GM12878 (cell line): ENCODE results near the gene ZDHHC3. TPM values are rescaled to one million over a fixed set of nuclear protein-coding genes. Genes with fewer than 3 reads are reported as not detected.

Experiments
- ATAC-seq: fragments of 200-7000 bp; cut with Tn5 transposase; 3 replicates; pipeline ENCODE4 v1.9.1; 2020; ENCODE audit warnings: mild to moderate bottlenecking, moderate library complexity
- BruUV-seq: library from RNA; stranded (reverse); fragments of 400-500 nt; replicated peaks from 2 replicates; lab custom pipeline; 2021; lab: Mats Ljungman, UMichigan
- CTCF ChIA-PET: fragments of 300-600 bp; sonication (Branson Sonifier 250); formaldehyde crosslinking; extraction: SDS; loops from one replicate; lab custom pipeline; 2021; ENCODE audit warnings: inconsistent platforms; lab: Yijun Ruan, JAX
- POLR2A ChIA-PET: fragments of 350-600 bp; formaldehyde crosslinking; extraction: SDS; loops from one replicate; lab custom pipeline; 2021; ENCODE audit warnings: inconsistent platforms; lab: Charles Lee
- RAD21 ChIA-PET: fragments of 300-600 bp; sonication (Branson Sonifier 250); formaldehyde crosslinking; loops from one replicate; lab custom pipeline; 2023; ENCODE audit warnings: antibody characterized with exemption; ENCODE audit not compliant: unreplicated experiment; lab: Charles Lee
- SMC1A ChIA-PET: fragments of 300-600 bp; sonication (Branson Sonifier 250); formaldehyde crosslinking; loops from one replicate; lab custom pipeline; 2023; ENCODE audit not compliant: unreplicated experiment, uncharacterized antibody; lab: Charles Lee
- DNase-seq: peaks from one replicate; pipeline ENCODE4 v3.0.0-alpha.2; 2011; ENCODE audit warnings: low read depth, low spot score
- FAIRE-seq: peaks from 3 replicates; lab custom pipeline; 2011; peaks lifted over from hg19 to GRCh38; lab: Jason Lieb, UNC
- H2AFZ ChIP-seq: 2 replicates; pipeline ENCODE4 v1.6.0; 2011; ENCODE audit warnings: low read depth, low read length, control low read depth; ENCODE audit not compliant: control insufficient read depth
- H3K27ac ChIP-seq: 2 replicates; pipeline ENCODE4 v1.5.1; 2011; ENCODE audit warnings: control low read depth; ENCODE audit not compliant: control insufficient read depth, insufficient read depth
- H3K27me3 ChIP-seq, 2 experiments: replicated peaks in 1 of 2; 2 replicates each; pipeline versions ENCODE4 v1.6.0 to v1.6.1; 2011; ENCODE audit warnings: low read length in 1 of 2; ENCODE audit not compliant: control insufficient read depth in 2 of 2, insufficient read depth in 2 of 2
- H3K36me3 ChIP-seq, 2 experiments: 2 replicates each; pipeline ENCODE4 v1.5.1; 2011; ENCODE audit warnings: low read length in 1 of 2; ENCODE audit not compliant: control insufficient read depth in 2 of 2, insufficient read depth in 2 of 2
- H3K4me1 ChIP-seq: 2 replicates; pipeline ENCODE4 v1.6.1; 2011; ENCODE audit warnings: mild to moderate bottlenecking, low read length, moderate library complexity, mixed read lengths; ENCODE audit not compliant: control insufficient read depth, insufficient read depth
- H3K4me2 ChIP-seq: 2 replicates; pipeline ENCODE4 v1.6.0; 2011; ENCODE audit warnings: control low read depth; ENCODE audit not compliant: control insufficient read depth, insufficient read depth
- H3K4me3 ChIP-seq: fragments of 200-600 bp; sonication (generic); 2 replicates; pipeline ENCODE4 v1.5.1; 2016
- H3K79me2 ChIP-seq: 2 replicates; pipeline ENCODE4 v1.6.0; 2011; ENCODE audit warnings: low read length; ENCODE audit not compliant: control insufficient read depth, insufficient read depth
- H3K9ac ChIP-seq: 2 replicates; pipeline ENCODE4 v1.8.0; 2011; ENCODE audit warnings: low read length, control low read depth, mixed read lengths; ENCODE audit not compliant: control insufficient read depth, insufficient read depth
- H3K9me3 ChIP-seq: replicated peaks from 3 replicates; pipeline ENCODE4 v1.5.1; 2011; ENCODE audit warnings: mild to moderate bottlenecking, low read length; ENCODE audit not compliant: control insufficient read depth, insufficient read depth
- H4K20me1 ChIP-seq: 2 replicates; pipeline ENCODE4 v1.6.0; 2011; ENCODE audit not compliant: control insufficient read depth, insufficient read depth
- CREB1 ChIP-seq: IDR thresholded peaks from 2 replicates; pipeline ENCODE4 v1.6.1; 2012; ENCODE audit warnings: low read depth, mild to moderate bottlenecking, inconsistent platforms
- RCOR1 ChIP-seq: conservative IDR thresholded peaks from 2 replicates; pipeline ENCODE4 v1.6.1; 2012; ENCODE audit warnings: low read depth, low read length, improper control_type of control experiment
- WGBS: methylation state at CpG from one replicate; pipeline ENCODE4 v1.1.6; 2016; ENCODE audit warnings: low lambda C conversion rate; ENCODE audit not compliant: insufficient replicate concordance, insufficient coverage; ENCODE audit errors: missing lambda C conversion rate; 5-methylcytosine and 5-hydroxymethylcytosine counted together
- in situ Hi-C: fragments of 300-500 bp; cut with MboI; formaldehyde crosslinking; loops from 9 replicates; pipeline ENCODE4 v1.14.3; 2018; ENCODE audit warnings: mixed read lengths
- intact Hi-C: fragments of 100-400 bp; cut with micrococcal nuclease; formaldehyde crosslinking; loops from one replicate; pipeline ENCODE4 v1.14.2; 2022; ENCODE audit not compliant: unreplicated experiment
- polyA plus RNA-seq, 11 experiments: library from polyadenylated mRNA; depleted of rRNA in 4 of 11; unstranded in 6 of 11; stranded (reverse) in 5 of 11; fragments of >200 nt; fragmentation: Nextera tagmentation in 4 of 11; fragmentation: Illumina TruSeq in 1 of 11; extraction: Ambion mirVana in 4 of 11; extraction: Trizol in 1 of 11; gene quantifications; 1 replicate in 1 of 11; 2 replicates in 10 of 11; pipeline versions ENCODE4 v1.2.1 to v1.2.3, GENCODE V29; 2011 to 2016; ENCODE audit warnings: inconsistent platforms in 2 of 11, missing spikeins in 2 of 11, low read depth in 1 of 11
- total RNA-seq, 4 experiments: library from RNA; depleted of rRNA in 3 of 4; stranded (reverse); fragments of >200 nt in 3 of 4; fragmentation: Illumina TruSeq in 1 of 4; extraction: Trizol in 1 of 4; gene quantifications; 2 replicates each; pipeline versions ENCODE4 v1.2.1 to v1.2.3, GENCODE V29; 2013 to 2021
- TF ChIP-seq, protein P1 (sequence below): fragments of 450-650 bp; IDR thresholded peaks from 2 replicates; pipeline ENCODE4 v1.6.1; 2017; ENCODE audit warnings: mild to moderate bottlenecking, moderate library complexity
- TF ChIP-seq, protein P2 (sequence below): fragments of 150-350 bp; IDR thresholded peaks from 2 replicates; pipeline ENCODE4 v1.6.1; 2014; ENCODE audit warnings: mild to moderate bottlenecking, low read depth, low read length

Gene ZDHHC3
- total and polyA plus RNA-seq, 10 of the 15 experiments (the other 5 are each of a cell fraction or from before 2014, with no cell fraction given): 6.8 to 79.1 (median 40.8) TPM

- TF ChIP-seq, protein P1, sequence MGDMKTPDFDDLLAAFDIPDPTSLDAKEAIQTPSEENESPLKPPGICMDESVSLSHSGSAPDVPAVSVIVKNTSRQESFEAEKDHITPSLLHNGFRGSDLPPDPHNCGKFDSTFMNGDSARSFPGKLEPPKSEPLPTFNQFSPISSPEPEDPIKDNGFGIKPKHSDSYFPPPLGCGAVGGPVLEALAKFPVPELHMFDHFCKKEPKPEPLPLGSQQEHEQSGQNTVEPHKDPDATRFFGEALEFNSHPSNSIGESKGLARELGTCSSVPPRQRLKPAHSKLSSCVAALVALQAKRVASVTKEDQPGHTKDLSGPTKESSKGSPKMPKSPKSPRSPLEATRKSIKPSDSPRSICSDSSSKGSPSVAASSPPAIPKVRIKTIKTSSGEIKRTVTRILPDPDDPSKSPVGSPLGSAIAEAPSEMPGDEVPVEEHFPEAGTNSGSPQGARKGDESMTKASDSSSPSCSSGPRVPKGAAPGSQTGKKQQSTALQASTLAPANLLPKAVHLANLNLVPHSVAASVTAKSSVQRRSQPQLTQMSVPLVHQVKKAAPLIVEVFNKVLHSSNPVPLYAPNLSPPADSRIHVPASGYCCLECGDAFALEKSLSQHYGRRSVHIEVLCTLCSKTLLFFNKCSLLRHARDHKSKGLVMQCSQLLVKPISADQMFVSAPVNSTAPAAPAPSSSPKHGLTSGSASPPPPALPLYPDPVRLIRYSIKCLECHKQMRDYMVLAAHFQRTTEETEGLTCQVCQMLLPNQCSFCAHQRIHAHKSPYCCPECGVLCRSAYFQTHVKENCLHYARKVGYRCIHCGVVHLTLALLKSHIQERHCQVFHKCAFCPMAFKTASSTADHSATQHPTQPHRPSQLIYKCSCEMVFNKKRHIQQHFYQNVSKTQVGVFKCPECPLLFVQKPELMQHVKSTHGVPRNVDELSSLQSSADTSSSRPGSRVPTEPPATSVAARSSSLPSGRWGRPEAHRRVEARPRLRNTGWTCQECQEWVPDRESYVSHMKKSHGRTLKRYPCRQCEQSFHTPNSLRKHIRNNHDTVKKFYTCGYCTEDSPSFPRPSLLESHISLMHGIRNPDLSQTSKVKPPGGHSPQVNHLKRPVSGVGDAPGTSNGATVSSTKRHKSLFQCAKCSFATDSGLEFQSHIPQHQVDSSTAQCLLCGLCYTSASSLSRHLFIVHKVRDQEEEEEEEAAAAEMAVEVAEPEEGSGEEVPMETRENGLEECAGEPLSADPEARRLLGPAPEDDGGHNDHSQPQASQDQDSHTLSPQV: no peak
- TF ChIP-seq RCOR1 (no peak), CREB1 (no peak)
These were observed 36.4 kb downstream of the ZDHHC3 start (continued) for GRCh38 chr3:44939581-44940036.

- TF ChIP-seq, protein P2, sequence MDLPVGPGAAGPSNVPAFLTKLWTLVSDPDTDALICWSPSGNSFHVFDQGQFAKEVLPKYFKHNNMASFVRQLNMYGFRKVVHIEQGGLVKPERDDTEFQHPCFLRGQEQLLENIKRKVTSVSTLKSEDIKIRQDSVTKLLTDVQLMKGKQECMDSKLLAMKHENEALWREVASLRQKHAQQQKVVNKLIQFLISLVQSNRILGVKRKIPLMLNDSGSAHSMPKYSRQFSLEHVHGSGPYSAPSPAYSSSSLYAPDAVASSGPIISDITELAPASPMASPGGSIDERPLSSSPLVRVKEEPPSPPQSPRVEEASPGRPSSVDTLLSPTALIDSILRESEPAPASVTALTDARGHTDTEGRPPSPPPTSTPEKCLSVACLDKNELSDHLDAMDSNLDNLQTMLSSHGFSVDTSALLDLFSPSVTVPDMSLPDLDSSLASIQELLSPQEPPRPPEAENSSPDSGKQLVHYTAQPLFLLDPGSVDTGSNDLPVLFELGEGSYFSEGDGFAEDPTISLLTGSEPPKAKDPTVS: no peak
- H3K9me3 ChIP-seq: no peaks in the 10 kb centered on the region
- intact Hi-C loops (no loop called here), in situ Hi-C loops (no loop called here)
- 96% methylated on average over 14 of the region's 14 CpGs for WGBS
- SMC1A ChIA-PET: no interaction called here
- no peak overlapping the region for H3K9ac ChIP-seq
- BruUV-seq: no TSS peak
- no peak overlapping the region for H3K4me3 ChIP-seq
- H3K27me3 ChIP-seq: no peaks in the 10 kb centered on the region
- no peak overlapping the region for H3K27ac ChIP-seq
- CTCF ChIA-PET: interaction anchor here (1.4 kb wide), 1 partner anchor 19 kb away, joined by 3 read pairs; no protein-coding TSS in a partner anchor
- H3K36me3 ChIP-seq: peaks cover 3 to 18% of the 10 kb centered on the region in 2 experiments; a peak in 3 of 4 replicates
- POLR2A ChIA-PET: no interaction called here
- no peak for DNase-seq
- no peaks in the 10 kb centered on the region for H3K79me2 ChIP-seq
- H2AFZ ChIP-seq: no peak overlapping the region
- H3K4me1 ChIP-seq: no peaks in the 10 kb centered on the region
- RAD21 ChIA-PET: no interaction called here
- no peak overlapping the region for H3K4me2 ChIP-seq
- no peak for FAIRE-seq
- no peaks in the 10 kb centered on the region for H4K20me1 ChIP-seq
- no peak for ATAC-seq
These were observed 42.7 kb downstream of the ZDHHC3 start for GRCh38 chr3:44932986-44933944.
